Measurements from ENCODE around the gene LAPTM4A. TPM values are rescaled to one million over a fixed set of nuclear protein-coding genes. Genes with fewer than 3 reads are reported as not detected.
A peak's percentile ranks its signal among the peaks of the same experiment; 100 is the strongest.

LAPTM4A gene
- total and polyA plus RNA-seq, 9 donors: 170 to 843 (median 282) TPM

GRCh38 chr2:20095469-20095868 is 44.0 kb upstream of the LAPTM4A start:
- no peaks in the 10 kb centered on the region for H3K9me3 ChIP-seq
- H3K27ac ChIP-seq: no peak overlapping the region

GRCh38 chr2:20094955-20095354 is 43.5 kb upstream of the LAPTM4A start:
- H3K9me3 ChIP-seq: no peaks in the 10 kb centered on the region
- no peaks in the 10 kb centered on the region for H3K27me3 ChIP-seq
- intact Hi-C loops (cut with DNase I): loop anchor here in 3 of 4 donors (5.0 to 10.0 kb wide), 3 partner anchors 78 to 83 kb away; partner anchors contain the start of gene MATN3 (in 2 of the 3)
- H3K27ac ChIP-seq: no peak overlapping the region
- DNase-seq: no peak
- TF ChIP-seq, protein P1, sequence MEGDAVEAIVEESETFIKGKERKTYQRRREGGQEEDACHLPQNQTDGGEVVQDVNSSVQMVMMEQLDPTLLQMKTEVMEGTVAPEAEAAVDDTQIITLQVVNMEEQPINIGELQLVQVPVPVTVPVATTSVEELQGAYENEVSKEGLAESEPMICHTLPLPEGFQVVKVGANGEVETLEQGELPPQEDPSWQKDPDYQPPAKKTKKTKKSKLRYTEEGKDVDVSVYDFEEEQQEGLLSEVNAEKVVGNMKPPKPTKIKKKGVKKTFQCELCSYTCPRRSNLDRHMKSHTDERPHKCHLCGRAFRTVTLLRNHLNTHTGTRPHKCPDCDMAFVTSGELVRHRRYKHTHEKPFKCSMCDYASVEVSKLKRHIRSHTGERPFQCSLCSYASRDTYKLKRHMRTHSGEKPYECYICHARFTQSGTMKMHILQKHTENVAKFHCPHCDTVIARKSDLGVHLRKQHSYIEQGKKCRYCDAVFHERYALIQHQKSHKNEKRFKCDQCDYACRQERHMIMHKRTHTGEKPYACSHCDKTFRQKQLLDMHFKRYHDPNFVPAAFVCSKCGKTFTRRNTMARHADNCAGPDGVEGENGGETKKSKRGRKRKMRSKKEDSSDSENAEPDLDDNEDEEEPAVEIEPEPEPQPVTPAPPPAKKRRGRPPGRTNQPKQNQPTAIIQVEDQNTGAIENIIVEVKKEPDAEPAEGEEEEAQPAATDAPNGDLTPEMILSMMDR (IDR thresholded peaks at IDR 0.05): no peak
- TF ChIP-seq EP300 (IDR thresholded peaks at IDR 0.05): no peak
- no peak for TF ChIP-seq POLR2A (IDR thresholded peaks at IDR 0.05)
- H3K36me3 ChIP-seq: no peaks in the 10 kb centered on the region
- peaks cover 5% of the 10 kb centered on the region for H3K4me1 ChIP-seq (ENCODE audit: insufficient read depth)
- no peak overlapping the region for H3K4me3 ChIP-seq

More at GRCh38 chr2:20095469-20095868, 44.0 kb upstream of the LAPTM4A start:
- TF ChIP-seq EP300 (IDR thresholded peaks at IDR 0.05): no peak
- no peak for TF ChIP-seq POLR2A (IDR thresholded peaks at IDR 0.05)
- TF ChIP-seq, protein P1 (IDR thresholded peaks at IDR 0.05): no peak
- WGBS, 3 donors: 92 to 97% (median 93%) methylated on average over 1 of the region's 1 CpG
- peaks cover 5% of the 10 kb centered on the region for H3K4me1 ChIP-seq (ENCODE audit: insufficient read depth)
- H3K27me3 ChIP-seq: no peaks in the 10 kb centered on the region
- H3K36me3 ChIP-seq: no peaks in the 10 kb centered on the region
- H3K4me3 ChIP-seq: no peak overlapping the region
- DNase-seq: no peak
- intact Hi-C loops (cut with DNase I): loop anchor here in 1 of 4 donors (10.0 kb wide), 1 partner anchor 81 kb away; the partner anchor contains the start of gene MATN3

DNA sequence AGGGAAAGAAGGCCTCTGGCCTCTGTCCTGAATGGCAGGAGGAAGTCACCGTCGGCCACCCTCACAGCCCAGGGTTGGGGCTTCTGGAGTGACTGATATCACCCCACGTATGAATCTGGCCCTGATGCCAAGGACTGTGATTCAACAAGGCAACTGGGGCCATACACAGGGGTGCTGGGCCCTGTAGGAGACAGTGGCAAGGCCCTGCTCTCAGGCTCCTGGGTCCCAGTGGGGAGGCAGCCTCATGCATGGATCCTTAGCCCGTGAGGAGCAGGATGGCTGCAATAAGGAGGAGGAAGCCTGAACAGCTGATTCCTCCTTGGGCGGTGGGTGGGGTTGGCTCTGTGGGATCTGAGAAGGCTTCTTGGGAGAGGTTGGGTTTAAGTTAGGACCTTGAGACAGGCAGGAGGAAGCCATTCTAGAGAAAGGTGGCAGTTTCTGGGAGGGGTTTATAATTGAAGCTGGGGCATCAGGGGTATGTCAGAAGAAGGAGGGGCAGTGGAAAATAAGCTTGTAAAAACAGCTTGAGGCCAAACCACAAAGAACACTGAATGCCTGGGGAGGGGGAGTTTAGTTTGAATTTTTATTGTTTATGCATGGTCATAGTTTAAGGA is 42.8 kb upstream of the LAPTM4A start:
- WGBS, 3 donors: 61 to 81% (median 78%) methylated on average over 5 of the region's 5 CpGs
- intact Hi-C loops (cut with DNase I): loop anchor here in 3 of 4 donors (5.0 to 10.0 kb wide), 3 partner anchors 77 to 82 kb away; partner anchors contain the start of gene MATN3 (in 2 of the 3)
- no peak for DNase-seq

DNA sequence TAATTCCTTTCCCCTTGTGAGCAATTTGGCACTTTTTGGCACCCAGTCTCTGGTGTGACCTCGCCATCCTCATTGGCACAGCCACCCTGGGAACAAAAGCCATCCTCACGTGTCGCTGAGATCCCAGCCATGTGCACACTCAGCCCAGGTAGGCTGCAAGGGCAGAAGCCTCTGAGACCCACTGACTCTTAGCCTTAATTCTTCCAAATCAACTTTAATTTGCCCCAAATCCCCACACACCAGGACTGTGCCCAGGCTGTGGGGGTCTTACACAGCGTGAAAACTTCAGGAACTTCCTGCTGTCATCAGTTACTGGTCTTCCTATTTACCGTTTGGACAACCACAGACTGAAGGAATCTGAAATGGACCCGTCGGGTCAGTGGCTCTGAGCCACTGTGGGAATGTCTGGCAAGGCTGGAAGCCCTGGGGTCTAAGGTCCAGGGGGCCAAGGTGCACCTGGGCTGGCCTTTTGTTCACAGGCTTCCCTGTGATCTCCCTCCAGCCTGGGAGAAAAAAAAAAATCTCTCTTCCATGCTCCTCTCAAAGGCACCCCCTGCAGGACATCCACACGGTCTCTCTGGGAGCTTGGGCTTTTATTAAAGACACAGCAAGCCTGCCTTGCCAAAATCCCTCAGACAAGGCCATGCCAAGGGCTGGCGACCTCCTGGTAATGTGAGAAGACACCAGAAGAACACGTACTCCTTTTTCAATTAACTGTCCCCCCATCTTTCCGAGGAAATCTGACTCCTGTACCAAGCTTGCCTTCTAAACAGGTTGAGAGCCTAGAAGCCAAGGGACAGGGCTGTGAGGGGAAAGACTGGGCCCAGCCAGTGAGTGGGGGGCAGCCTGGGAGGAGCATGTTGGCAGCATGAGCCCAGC is 42.1 kb upstream of the LAPTM4A start:
- no peak for TF ChIP-seq POLR2A (IDR thresholded peaks at IDR 0.05)
- no peak for TF ChIP-seq EP300 (IDR thresholded peaks at IDR 0.05)
- TF ChIP-seq, protein P1 (IDR thresholded peaks at IDR 0.05): peak in 2 of 3 donors; percentile 38 to 40
- intact Hi-C loops (cut with DNase I): loop anchor here in 3 of 4 donors (5.0 to 10.0 kb wide), 3 partner anchors 76 to 81 kb away; partner anchors contain the start of gene MATN3 (in 2 of the 3)
- no peak overlapping the region for H3K4me3 ChIP-seq
- peak; percentile 64 to 78 (median 69) for DNase-seq
- no peak overlapping the region for H3K27ac ChIP-seq
- WGBS, 3 donors: 36 to 46% (median 43%) methylated on average over 11 of the region's 11 CpGs
- H3K36me3 ChIP-seq: no peaks in the 10 kb centered on the region
- H3K9me3 ChIP-seq: no peaks in the 10 kb centered on the region
- H3K4me1 ChIP-seq (ENCODE audit: insufficient read depth): peaks cover 5% of the 10 kb centered on the region
- H3K27me3 ChIP-seq: no peaks in the 10 kb centered on the region

More for the DNA sequence above, 42.8 kb upstream of the LAPTM4A start:
- Histone ChIP-seq H3K27me3 (no peaks in the 10 kb centered on the region), H3K9me3 (no peaks in the 10 kb centered on the region), H3K4me3 (no peak overlapping the region), H3K4me1 (ENCODE audit: insufficient read depth) (peaks cover 5% of the 10 kb centered on the region), H3K27ac (no peak overlapping the region), H3K36me3 (no peaks in the 10 kb centered on the region)
- TF ChIP-seq, protein P1 (IDR thresholded peaks at IDR 0.05): no peak
- no peak for TF ChIP-seq EP300 (IDR thresholded peaks at IDR 0.05)
